Subcutaneous adipose tissue (tissue), 4 donors: ENCODE measurements around the gene DYRK1A. TPM values are rescaled to one million over a fixed set of nuclear protein-coding genes. Genes with fewer than 3 reads are reported as not detected.

Experiments used
- total RNA-seq, 4 donors: library from RNA; depleted of rRNA; stranded (reverse); fragments of >200 nt; gene quantifications; one replicate each; pipeline ENCODE4 v1.1.0, GENCODE V29; 2016
- TF ChIP-seq, protein P1 (sequence below): fragments of 450-650 bp; IDR thresholded peaks from one replicate; pipeline ENCODE4 v1.5.1; 2016; ENCODE audit warnings: low read depth, mild to moderate bottlenecking, control low read depth, antibody characterized with exemption, moderate library complexity

DYRK1A gene
- total RNA-seq, 4 donors from 2014 or later = 52.4 to 77.2 (median 68.8) TPM

GRCh38 chr21:37337831-37338230 is 28.7 kb upstream of the DYRK1A start:
- TF ChIP-seq, protein P1, sequence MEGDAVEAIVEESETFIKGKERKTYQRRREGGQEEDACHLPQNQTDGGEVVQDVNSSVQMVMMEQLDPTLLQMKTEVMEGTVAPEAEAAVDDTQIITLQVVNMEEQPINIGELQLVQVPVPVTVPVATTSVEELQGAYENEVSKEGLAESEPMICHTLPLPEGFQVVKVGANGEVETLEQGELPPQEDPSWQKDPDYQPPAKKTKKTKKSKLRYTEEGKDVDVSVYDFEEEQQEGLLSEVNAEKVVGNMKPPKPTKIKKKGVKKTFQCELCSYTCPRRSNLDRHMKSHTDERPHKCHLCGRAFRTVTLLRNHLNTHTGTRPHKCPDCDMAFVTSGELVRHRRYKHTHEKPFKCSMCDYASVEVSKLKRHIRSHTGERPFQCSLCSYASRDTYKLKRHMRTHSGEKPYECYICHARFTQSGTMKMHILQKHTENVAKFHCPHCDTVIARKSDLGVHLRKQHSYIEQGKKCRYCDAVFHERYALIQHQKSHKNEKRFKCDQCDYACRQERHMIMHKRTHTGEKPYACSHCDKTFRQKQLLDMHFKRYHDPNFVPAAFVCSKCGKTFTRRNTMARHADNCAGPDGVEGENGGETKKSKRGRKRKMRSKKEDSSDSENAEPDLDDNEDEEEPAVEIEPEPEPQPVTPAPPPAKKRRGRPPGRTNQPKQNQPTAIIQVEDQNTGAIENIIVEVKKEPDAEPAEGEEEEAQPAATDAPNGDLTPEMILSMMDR = no peak

- TF ChIP-seq, protein P1 = no peak
Observed at GRCh38 chr21:37338671-37339551, 27.7 kb upstream of the DYRK1A start.

DNA sequence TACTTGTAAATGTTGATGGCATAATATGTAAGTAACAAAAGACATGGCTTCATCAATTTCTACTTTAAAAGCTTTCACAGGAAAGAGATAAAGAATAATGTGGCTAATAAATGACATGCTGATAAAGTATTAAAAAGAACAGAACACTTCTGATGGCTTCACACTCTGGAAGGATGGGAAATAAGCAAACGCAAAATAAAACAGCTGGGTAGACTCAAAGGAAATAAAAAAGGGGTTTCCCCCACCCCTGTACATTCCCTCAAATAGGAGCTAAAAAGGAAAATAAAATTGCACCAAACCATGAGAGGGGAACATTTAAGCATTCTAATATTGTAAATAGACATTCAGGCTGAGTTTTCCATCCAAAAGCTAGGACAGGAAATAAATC is 27.0 kb upstream of the DYRK1A start:
- TF ChIP-seq, protein P1 = no peak

- TF ChIP-seq, protein P1 = no peak
Observed at GRCh38 chr21:37341254-37341960, 25.2 kb upstream of the DYRK1A start.

GRCh38 chr21:37342046-37342632 is 24.4 kb upstream of the DYRK1A start:
- TF ChIP-seq, protein P1 = no peak

DNA sequence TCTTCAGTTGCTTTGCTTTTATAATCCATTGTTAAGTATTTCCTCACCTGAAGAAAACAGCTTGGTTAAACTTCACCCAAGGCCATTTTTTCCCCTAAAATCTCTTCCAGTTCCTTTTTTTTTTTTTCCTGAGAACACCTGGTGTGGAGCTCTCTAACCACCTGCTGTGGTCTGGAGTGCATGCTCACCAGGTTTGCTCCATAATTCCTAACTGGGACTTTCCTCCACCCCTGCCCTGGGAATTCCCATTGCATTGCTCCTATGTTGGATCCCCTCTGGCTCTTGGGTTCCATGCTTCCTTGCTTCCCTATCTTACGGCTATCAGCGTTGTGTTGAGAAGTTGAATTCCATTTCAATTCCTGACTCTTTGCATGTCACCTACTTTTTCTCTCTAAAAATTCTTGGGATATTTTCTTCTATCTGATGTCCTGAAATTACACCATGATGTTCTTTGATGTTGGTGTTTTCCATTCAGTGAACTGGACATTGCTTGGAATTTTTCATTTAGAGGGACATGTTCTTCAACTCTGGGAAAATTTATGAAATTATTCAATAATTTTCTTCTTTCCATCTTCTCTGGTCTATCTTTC is 19.6 kb upstream of the DYRK1A start:
- TF ChIP-seq, protein P1 = no peak
